T-cell (primary cell): ENCODE results near the gene AQP5. TPM values are rescaled to one million over a fixed set of nuclear protein-coding genes. Genes with fewer than 3 reads are reported as not detected.

Experiments used
- ATAC-seq, 4 experiments: fragments of 200-7000 bp in 3 of 4; fragments of 150-1000 bp in 1 of 4; cut with Tn5 transposase; replicated peaks in 1 of 4; 1 replicate in 3 of 4; 2 replicates in 1 of 4; pipeline ENCODE4 v1.10.0; 2021; ENCODE audit warnings: moderate library complexity in 3 of 4, mild to moderate bottlenecking in 2 of 4, moderate number of reproducible peaks in 1 of 4
- CTCF ChIA-PET, 2 donors: fragments of 300-600 bp; sonication (Branson Sonifier 250); formaldehyde crosslinking; loops; one replicate each; lab custom pipeline; 2022; ENCODE audit warnings: antibody characterized with exemption in 2 of 2; lab: Charles Lee
- POLR2A ChIA-PET, 2 donors: fragments of 300-600 bp; sonication (Branson Sonifier 250); formaldehyde crosslinking; loops; one replicate each; lab custom pipeline; 2022; ENCODE audit warnings: antibody characterized with exemption in 2 of 2; lab: Charles Lee
- DNase-seq, 35 experiments: peaks; one replicate each; pipeline versions ENCODE4 v3.0.0 to v3.0.0-alpha.2; 2013 to 2023
- H3K27ac ChIP-seq: one replicate; pipeline ENCODE4 v1.5.1; 2013; ENCODE audit warnings: low read length
- H3K27me3 ChIP-seq, 2 experiments: replicated peaks in 1 of 2; 1 replicate in 1 of 2; 2 replicates in 1 of 2; pipeline versions ENCODE4 v1.6.1 to v1.7.0; 2013; ENCODE audit warnings: low read length in 1 of 2, mixed read lengths in 1 of 2; ENCODE audit not compliant: control insufficient read depth in 2 of 2, insufficient read depth in 2 of 2; ENCODE audit errors: extremely low read depth in 1 of 2
- H3K36me3 ChIP-seq, 2 donors: 1 replicate in 1 of 2; 2 replicates in 1 of 2; pipeline versions ENCODE4 v1.6.1 to v1.7.0; 2013; ENCODE audit warnings: low read length in 1 of 2; ENCODE audit not compliant: control insufficient read depth in 2 of 2, insufficient read depth in 1 of 2; ENCODE audit errors: extremely low read depth in 1 of 2
- H3K4me1 ChIP-seq, 2 experiments: 1 replicate in 1 of 2; 2 replicates in 1 of 2; pipeline versions ENCODE4 v1.6.1 to v1.7.0; 2013; ENCODE audit warnings: low read length in 2 of 2, mixed read lengths in 1 of 2; ENCODE audit not compliant: insufficient read depth in 2 of 2, control insufficient read depth in 1 of 2; ENCODE audit errors: extremely low read depth in 1 of 2
- H3K4me3 ChIP-seq, 2 donors: 1 replicate in 1 of 2; 2 replicates in 1 of 2; pipeline versions ENCODE4 v1.5.1 to v1.7.0; 2013; ENCODE audit warnings: mild to moderate bottlenecking in 2 of 2, low read length in 1 of 2, moderate library complexity in 1 of 2; ENCODE audit not compliant: control insufficient read depth in 1 of 2; ENCODE audit errors: extremely low read depth in 1 of 2
- H3K9me3 ChIP-seq: 2 replicates; pipeline ENCODE4 v1.7.0; 2013
- H3K27ac Mint-ChIP-seq, 2 donors: one replicate each; pipeline ENCODE4 v1.8.0; 2020 to 2021; ENCODE audit warnings: mild to moderate bottlenecking in 2 of 2, mixed read lengths in 2 of 2
- H3K27me3 Mint-ChIP-seq, 2 donors: one replicate each; pipeline ENCODE4 v1.8.0; 2021 to 2022; ENCODE audit warnings: mixed read lengths in 2 of 2
- H3K36me3 Mint-ChIP-seq: one replicate; pipeline ENCODE4 v1.8.0; 2021; ENCODE audit warnings: mixed read lengths
- H3K4me1 Mint-ChIP-seq, 3 donors: one replicate each; pipeline ENCODE4 v1.8.0; 2020 to 2022; ENCODE audit warnings: mixed read lengths in 3 of 3, mild to moderate bottlenecking in 1 of 3
- H3K4me3 Mint-ChIP-seq, 3 donors: one replicate each; pipeline ENCODE4 v1.8.0; 2020 to 2022; ENCODE audit warnings: mild to moderate bottlenecking in 3 of 3, mixed read lengths in 3 of 3, moderate library complexity in 3 of 3
- H3K9me3 Mint-ChIP-seq, 3 donors: one replicate each; pipeline ENCODE4 v1.8.0; 2020 to 2022; ENCODE audit warnings: mixed read lengths in 3 of 3
- WGBS: methylation state at CpG from one replicate; pipeline ENCODE4 v1.1.5; 2013; ENCODE audit warnings: missing lambda C conversion rate; ENCODE audit not compliant: insufficient coverage; 5-methylcytosine and 5-hydroxymethylcytosine counted together
- total RNA-seq, 35 experiments: library from RNA in 6 of 35; stranded (reverse) in 6 of 35; fragments of 120-200 nt in 1 of 35; gene quantifications; one replicate each; pipeline versions ENCODE4 v1.2.1 to v1.2.4 and lab custom pipeline; 2013 to 2026

Gene AQP5
- total RNA-seq, 5 donors from 2014 or later (not counting 1 experiment from before 2014, with no cell fraction given), result not detected

DNA sequence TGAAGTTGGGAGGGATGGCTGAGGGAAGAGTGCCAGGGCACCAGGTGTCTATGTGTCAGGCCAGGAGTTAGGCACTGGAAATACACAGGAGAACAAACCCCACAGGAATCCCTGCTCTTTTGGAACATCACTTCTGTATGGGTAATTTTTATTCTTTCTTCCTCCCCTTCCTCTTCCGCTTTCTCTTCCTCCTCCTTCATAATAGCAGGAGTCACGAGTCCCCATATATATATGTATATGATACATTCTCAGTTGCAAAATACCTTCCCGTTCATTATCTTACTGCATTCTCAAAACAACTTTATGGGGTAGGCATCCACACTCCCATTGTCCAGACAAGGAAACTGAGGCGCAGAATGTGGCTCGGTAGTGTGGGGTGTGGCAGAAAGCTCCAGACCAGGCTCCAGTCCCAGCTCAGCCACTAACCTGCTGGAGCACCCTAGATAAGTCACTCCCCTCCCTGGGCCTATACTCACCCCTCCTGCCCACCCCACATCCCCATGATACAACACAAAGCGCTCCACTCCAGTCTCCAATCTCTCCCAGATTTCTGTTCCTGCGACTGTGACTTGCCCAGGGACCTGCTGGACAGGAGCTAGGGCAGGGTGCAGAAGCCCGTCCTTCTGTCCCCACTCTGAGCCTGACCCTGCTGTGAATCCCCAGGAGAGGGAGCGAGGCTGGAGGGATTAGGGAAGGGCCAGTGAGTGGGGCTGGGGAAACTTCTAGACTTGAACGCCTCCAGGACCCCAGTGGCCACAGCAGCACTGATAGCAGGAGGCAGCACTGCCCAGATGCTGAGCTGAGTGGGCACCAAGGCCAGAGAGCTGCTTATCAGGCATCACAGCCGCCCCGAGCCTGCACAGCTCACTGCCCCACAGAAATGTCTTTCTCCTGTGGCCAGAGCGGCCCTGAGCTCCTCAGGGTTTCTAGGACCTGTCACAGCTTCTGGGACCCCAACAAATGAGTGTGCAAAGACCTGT, 12.5 kb upstream of the AQP5 start:
- Mint-ChIP-seq H3K9me3 (no peaks in the 10 kb centered on the region), H3K27ac (no peak overlapping the region), H3K4me3 (no peak overlapping the region), H3K36me3 (no peaks in the 10 kb centered on the region), H3K4me1 (peaks cover 17 to 20% (median 18%) of the 10 kb centered on the region in 3 donors), H3K27me3 (peaks cover 6 to 34% of the 10 kb centered on the region in 2 donors)
- POLR2A ChIA-PET, result no interaction called here
- DNase-seq (no peak), ATAC-seq (no peak)
- peaks cover 4 to 49% of the 10 kb centered on the region in 2 experiments for H3K27me3 ChIP-seq
- no peaks in the 10 kb centered on the region for H3K36me3 ChIP-seq
- CTCF ChIA-PET, result no interaction called here
- H3K9me3 ChIP-seq, result no peaks in the 10 kb centered on the region
- peaks cover 0 to 9% of the 10 kb centered on the region in 2 experiments for H3K4me1 ChIP-seq
- H3K27ac ChIP-seq, result no peak overlapping the region
- H3K4me3 ChIP-seq, result no peak overlapping the region
- 76% methylated on average over 5 of the region's 13 CpGs for WGBS

DNA sequence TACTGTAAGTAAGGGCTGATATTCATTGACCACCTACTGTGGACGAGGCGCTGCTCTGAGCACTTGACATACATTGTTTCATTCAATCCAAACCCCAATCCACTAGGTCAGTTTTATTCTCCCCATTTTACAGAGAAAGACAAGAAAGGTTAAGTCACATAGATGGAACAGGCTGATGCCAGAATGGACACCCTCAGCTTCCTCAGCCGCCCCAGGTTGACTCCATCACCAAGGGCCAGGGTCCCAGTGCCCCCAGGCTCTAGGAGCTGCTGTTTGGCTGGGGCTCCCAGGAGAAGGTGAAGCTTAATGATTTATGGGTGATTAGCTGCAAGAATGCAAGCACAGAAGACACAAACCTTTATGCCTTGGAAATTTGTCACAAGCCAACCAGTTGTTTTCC, 11.8 kb upstream of the AQP5 start:
- WGBS, result no CpG with 5 or more reads among the region's 3 CpGs
- POLR2A ChIA-PET, result interaction anchor here in 1 of 2 donors (0.7 kb wide), 1 partner anchor 11 kb away, joined by 6 read pairs; no protein-coding TSS in a partner anchor
- Histone ChIP-seq H3K27me3 (peaks cover 9 to 56% of the 10 kb centered on the region in 2 experiments), H3K4me1 (peaks cover 0 to 7% of the 10 kb centered on the region in 2 experiments), H3K9me3 (no peaks in the 10 kb centered on the region), H3K27ac (no peak overlapping the region), H3K36me3 (no peaks in the 10 kb centered on the region), H3K4me3 (no peak overlapping the region)
- H3K27me3 Mint-ChIP-seq, result peaks cover 13 to 41% of the 10 kb centered on the region in 2 donors
- CTCF ChIA-PET, result no interaction called here
- H3K9me3 Mint-ChIP-seq, result no peaks in the 10 kb centered on the region
- H3K27ac Mint-ChIP-seq, result no peak overlapping the region
- no peaks in the 10 kb centered on the region for H3K36me3 Mint-ChIP-seq
- no peak overlapping the region for H3K4me3 Mint-ChIP-seq
- H3K4me1 Mint-ChIP-seq, result peaks cover 13 to 15% (median 15%) of the 10 kb centered on the region in 3 donors
- DNase-seq, result no peak
- ATAC-seq, result no peak

DNA sequence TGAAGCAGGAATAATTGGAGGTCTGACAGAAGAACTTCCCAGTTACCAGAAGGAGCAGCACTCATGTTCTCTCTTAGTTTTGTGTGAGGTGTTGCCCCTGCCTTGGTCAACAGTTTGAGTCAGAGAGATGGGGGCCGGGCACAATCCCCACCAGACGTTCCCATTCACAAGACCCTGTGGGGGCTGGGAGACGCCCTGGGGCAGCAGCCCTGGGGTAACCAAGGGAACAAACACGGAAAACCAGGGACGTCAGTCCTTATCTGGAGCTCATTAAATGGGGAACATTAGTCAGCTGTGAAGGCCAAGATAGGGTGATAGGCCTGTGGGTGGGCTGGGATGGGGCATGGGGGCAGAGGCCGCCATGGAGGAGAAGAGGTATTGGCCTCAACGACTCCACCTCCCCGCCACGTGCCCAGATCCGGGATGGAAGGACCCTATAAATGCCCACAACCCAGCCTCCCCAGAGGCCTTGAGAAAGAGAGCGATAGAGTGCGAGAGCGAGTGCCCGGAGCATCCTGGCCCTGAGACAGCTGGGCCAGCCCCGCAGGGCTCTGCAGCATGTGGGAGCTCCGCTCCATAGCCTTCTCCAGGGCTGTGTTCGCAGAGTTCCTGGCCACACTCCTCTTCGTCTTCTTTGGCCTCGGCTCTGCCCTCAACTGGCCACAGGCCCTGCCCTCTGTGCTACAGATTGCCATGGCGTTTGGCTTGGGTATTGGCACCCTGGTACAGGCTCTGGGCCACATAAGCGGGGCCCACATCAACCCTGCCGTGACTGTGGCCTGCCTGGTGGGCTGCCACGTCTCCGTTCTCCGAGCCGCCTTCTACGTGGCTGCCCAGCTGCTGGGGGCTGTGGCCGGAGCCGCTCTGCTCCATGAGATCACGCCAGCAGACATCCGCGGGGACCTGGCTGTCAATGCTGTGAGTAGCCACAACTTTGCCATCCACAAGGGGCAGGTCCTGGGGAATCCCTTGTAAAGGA, 11.1 kb upstream of the AQP5 start, which contains the start of gene AQP2:
TSS of gene AQP2 (plus strand) at position 465 of the 979 bp plus-strand sequence. CDS start at position 559, 94 bp downstream.
- Histone ChIP-seq H3K4me3 (no peak within 1 kb of the TSS), H3K27ac (no peak within 1 kb of the TSS), H3K27me3 (peaks cover 10 to 63% of the 10 kb centered on the region in 2 experiments), H3K9me3 (no peaks in the 10 kb centered on the region), H3K4me1 (peaks cover 0 to 2% of the 10 kb centered on the region in 2 experiments), H3K36me3 (no peaks in the 10 kb centered on the region)
- no peaks in the 10 kb centered on the region for H3K36me3 Mint-ChIP-seq
- ChIA-PET POLR2A (interaction anchor here in 1 of 2 donors (0.7 kb wide), 1 partner anchor 11 kb away, joined by 6 read pairs; no protein-coding TSS in a partner anchor), CTCF (no interaction called here)
- WGBS, result 83% methylated on average over 27 of the region's 32 CpGs
- ATAC-seq (no peak), DNase-seq (no peak)
- no peak within 1 kb of the TSS for H3K4me3 Mint-ChIP-seq
- no peaks in the 10 kb centered on the region for H3K9me3 Mint-ChIP-seq
- peaks cover 6 to 10% (median 8%) of the 10 kb centered on the region in 3 donors for H3K4me1 Mint-ChIP-seq
- no peak within 1 kb of the TSS for H3K27ac Mint-ChIP-seq
- peaks cover 15 to 43% of the 10 kb centered on the region in 2 donors for H3K27me3 Mint-ChIP-seq

DNA sequence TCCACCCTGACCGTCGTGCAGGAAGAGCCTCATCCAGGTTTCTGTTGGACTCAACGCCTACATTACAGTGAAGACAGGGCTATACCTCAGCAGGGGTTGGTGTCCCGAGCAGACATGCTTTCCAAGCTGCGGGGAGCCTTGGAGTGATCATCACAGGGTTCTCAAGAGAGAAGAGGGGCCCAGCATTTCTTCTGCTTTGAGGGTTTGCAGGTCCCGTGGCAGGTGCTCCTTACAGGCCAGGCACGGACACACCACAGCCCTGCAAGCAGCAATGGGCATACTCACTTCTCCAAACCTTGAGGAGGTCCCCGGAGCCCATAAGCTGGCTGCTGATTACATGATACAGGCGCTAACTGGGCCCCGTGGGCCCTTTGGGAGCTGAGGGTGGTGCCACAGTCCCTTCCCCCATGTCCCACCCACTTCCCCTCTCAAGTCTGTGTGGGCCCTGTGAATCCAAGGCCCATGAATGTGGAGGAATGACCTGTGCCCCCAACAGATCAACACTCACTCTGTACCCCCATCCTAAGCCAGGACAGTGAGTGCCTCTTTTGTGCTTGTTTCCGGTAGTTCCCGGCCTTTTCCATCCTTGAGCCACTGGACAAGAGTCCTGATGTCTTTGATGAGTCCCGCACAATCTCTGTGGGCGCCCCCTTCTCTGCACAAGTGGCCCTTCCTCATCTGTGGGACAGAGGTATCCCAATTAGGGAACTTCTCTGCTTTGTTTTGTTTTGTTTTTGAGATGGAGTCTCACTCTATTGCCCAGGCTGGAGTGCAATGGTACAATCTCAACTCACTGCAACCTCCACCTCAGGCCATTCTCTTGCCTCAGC, 10.0 kb upstream of the AQP5 start:
- POLR2A ChIA-PET, result no interaction called here
- peaks cover 19 to 50% of the 10 kb centered on the region in 2 donors for H3K27me3 Mint-ChIP-seq
- H3K4me1 Mint-ChIP-seq, result peaks cover 0 to 3% (median 0%) of the 10 kb centered on the region in 3 donors
- H3K36me3 ChIP-seq, result no peaks in the 10 kb centered on the region
- no peaks in the 10 kb centered on the region for H3K36me3 Mint-ChIP-seq
- H3K9me3 Mint-ChIP-seq, result no peaks in the 10 kb centered on the region
- ATAC-seq (no peak), DNase-seq (no peak)
- no peaks in the 10 kb centered on the region for H3K9me3 ChIP-seq
- no peak overlapping the region for H3K4me3 Mint-ChIP-seq
- 64% methylated on average over 10 of the region's 14 CpGs for WGBS
- CTCF ChIA-PET, result no interaction called here
- no peak overlapping the region for H3K27ac Mint-ChIP-seq
- H3K27me3 ChIP-seq, result peaks cover 10 to 73% of the 10 kb centered on the region in 2 experiments
- H3K4me3 ChIP-seq, result no peak overlapping the region
- no peaks in the 10 kb centered on the region for H3K4me1 ChIP-seq
- H3K27ac ChIP-seq, result no peak overlapping the region

DNA sequence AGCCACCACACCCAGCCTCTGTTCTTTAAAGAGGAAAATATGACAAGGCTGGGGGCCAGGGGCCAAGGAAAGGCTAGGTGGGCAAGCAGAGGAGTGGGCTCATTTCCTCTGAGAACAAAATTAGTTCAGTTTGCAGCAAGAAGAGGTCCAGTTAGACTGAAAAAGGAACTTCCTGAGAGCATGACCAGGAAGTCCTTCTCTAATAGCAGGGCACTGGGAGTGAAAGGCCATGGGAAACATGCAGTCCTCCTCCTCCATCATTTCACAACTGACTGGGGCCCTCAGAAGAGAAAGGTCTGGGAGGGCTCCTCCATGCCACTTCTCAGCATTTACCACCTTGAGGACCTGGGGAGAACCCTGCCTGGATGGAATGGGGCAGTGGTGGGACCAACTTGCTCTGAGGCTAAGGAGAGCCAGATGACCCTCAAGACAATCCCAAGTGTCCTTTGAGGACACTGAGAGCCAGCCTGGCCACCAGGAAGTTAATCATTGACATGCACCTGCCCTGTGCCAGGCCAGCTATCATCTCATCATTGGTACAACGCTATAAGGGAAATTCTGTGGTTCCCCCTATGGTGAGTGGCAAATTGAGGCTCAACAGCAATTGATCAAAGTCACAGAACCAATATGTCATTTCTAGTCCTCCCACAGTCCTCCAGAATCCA, 9.1 kb upstream of the AQP5 start:
- H3K36me3 ChIP-seq, result no peaks in the 10 kb centered on the region
- peaks cover 0 to 3% (median 0%) of the 10 kb centered on the region in 3 donors for H3K4me1 Mint-ChIP-seq
- no peaks in the 10 kb centered on the region for H3K9me3 ChIP-seq
- H3K4me3 Mint-ChIP-seq, result no peak overlapping the region
- no peaks in the 10 kb centered on the region for H3K36me3 Mint-ChIP-seq
- ChIA-PET POLR2A (no interaction called here), CTCF (interaction anchor here in 1 of 2 donors (0.6 kb wide), 1 partner anchor 22 kb away, joined by 3 read pairs; no protein-coding TSS in a partner anchor)
- ATAC-seq (no peak), DNase-seq (no peak)
- 60% methylated on average over 1 of the region's 1 CpG for WGBS
- H3K9me3 Mint-ChIP-seq, result no peaks in the 10 kb centered on the region
- H3K4me3 ChIP-seq, result no peak overlapping the region
- no peaks in the 10 kb centered on the region for H3K4me1 ChIP-seq
- no peak overlapping the region for H3K27ac ChIP-seq
- no peak overlapping the region for H3K27ac Mint-ChIP-seq
- H3K27me3 ChIP-seq, result peaks cover 10 to 82% of the 10 kb centered on the region in 2 experiments
- H3K27me3 Mint-ChIP-seq, result peaks cover 27 to 58% of the 10 kb centered on the region in 2 donors
